ENCODE measurements around the gene HOXB5.

HOXB5 gene

GRCh38 chr17:48628649-48629410 lies 35.3 kb upstream of the HOXB5 start:
- no peak for DNase-seq

- no peak for DNase-seq
Measured at GRCh38 chr17:48627623-48628521, 34.3 kb upstream of the HOXB5 start.

- no peak for DNase-seq
Measured at GRCh38 chr17:48627118-48627597, 33.6 kb upstream of the HOXB5 start.

GRCh38 chr17:48626245-48627117 lies 32.9 kb upstream of the HOXB5 start, which contains the start of gene HOXB9:
Gene HOXB9, minus strand, starts transcription at chr17:48626358. Its CDS starts 89 bp downstream, at chr17:48626269.
- peak; percentile 70 for DNase-seq

- DNase-seq, result no peak
Measured at GRCh38 chr17:48625495-48626244, 32.1 kb upstream of the HOXB5 start.

GRCh38 chr17:48624544-48625494 lies 31.2 kb upstream of the HOXB5 start:
- DNase-seq, result no peak

GRCh38 chr17:48624118-48624517 lies 30.5 kb upstream of the HOXB5 start:
- no peak for DNase-seq

- no peak for DNase-seq
Measured at GRCh38 chr17:48623583-48623982, 30.0 kb upstream of the HOXB5 start.

- no peak for DNase-seq
Measured at GRCh38 chr17:48622857-48623256, 29.3 kb upstream of the HOXB5 start.

GRCh38 chr17:48621410-48622392 lies 28.1 kb upstream of the HOXB5 start:
- DNase-seq, result no peak

- no peak for DNase-seq
Measured at GRCh38 chr17:48620461-48621139, 27.0 kb upstream of the HOXB5 start.

- no peak for DNase-seq
Measured at GRCh38 chr17:48619826-48620449, 26.4 kb upstream of the HOXB5 start.

- peak; percentile 83 for DNase-seq
Measured at GRCh38 chr17:48618256-48618896, 24.8 kb upstream of the HOXB5 start.

GRCh38 chr17:48617471-48618255 lies 24.1 kb upstream of the HOXB5 start:
- DNase-seq, result no peak

- DNase-seq, result no peak
Measured at GRCh38 chr17:48616717-48617470, 23.3 kb upstream of the HOXB5 start.
